GM19043 (cell line): Measurements from ENCODE around the gene FYCO1.

Experiments
- ATAC-seq: cut with Tn5 transposase; IDR thresholded peaks from one replicate; pipeline ENCODE4 v1.9.1; 2021; ENCODE audit warnings: low read depth; ENCODE audit not compliant: unreplicated experiment

Gene FYCO1

DNA sequence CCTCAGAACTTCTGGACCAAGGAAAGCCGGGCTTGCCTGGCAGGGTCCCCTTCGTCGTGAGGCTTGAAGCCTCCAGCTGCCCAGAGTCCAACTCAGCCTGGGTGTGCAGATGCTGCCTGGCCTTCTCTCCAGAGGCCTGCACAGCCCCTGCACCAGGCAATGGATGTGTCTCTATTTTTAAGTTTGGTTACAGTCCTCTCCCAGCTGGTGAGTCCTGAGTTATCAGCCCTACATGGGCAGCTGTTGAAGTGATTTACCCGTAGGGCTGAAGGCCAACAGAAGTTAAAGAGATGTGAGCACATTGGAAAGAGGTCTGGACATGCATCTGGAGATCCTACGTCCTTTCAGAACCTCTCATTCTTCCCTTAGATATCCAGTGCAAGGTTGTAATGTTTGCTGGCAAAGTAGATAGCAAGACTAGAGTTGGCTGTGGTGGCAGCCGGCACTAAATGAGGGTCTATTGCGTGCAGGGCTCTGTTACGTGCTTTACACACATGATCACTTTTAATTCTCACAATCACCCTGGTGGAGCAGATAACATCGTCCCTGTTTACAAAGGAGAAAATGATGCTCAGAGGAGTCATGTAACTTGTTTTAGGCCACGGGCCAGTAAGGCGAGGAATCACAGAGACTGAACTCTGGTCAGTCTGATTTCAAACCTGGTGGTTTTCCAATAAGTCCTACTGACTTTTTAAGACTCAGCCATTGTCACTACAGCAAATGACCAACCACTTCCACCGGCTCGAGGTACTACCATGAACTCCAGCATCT is 9.9 kb downstream of the FYCO1 start:
- no peak for ATAC-seq

DNA sequence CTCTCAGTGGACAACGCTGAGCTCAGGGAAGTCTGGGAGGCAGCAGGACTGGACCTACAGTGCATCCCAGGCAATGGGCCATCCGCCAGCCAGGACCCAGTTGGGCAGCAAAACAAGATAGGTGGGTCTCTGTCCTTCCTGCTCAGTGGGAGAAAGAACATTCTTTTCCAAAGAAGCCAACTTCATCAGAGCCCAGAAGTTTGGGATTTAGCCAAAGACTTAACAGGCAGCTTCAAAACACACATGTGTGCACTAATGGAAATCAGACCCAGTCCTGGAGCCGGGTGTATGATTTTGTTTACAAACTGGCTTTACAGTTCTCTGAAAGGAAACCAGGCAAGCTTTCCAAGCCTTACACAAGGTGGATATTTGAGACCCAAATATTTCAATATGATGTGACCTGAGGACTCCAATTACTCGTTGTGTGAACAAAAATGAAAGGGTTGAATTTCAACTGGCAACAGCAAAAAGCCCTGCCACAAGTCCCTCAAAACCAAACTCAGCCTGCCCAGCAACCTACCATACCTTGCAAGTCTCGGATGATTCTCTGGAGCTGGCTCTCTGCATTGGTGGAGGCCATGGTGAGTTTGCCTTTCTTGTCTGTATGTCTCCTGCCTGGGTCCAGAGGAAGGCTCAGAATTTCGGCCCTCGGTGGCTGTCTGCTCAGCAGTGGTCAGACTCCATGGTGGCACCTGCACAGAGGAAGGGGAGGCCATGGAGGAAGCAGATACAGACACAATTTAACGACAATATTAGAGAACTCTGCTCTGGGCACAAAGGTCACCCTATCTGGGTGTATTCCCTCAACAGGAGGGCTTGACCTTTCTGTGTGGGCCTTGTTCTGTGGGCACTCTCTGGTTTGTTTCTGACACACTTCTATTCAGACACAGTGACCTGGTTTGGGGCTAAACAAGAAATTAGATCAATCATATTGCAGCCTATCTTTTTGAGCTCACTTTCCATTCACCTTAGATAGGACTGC is 11.0 kb downstream of the FYCO1 start:
- no peak for ATAC-seq

DNA sequence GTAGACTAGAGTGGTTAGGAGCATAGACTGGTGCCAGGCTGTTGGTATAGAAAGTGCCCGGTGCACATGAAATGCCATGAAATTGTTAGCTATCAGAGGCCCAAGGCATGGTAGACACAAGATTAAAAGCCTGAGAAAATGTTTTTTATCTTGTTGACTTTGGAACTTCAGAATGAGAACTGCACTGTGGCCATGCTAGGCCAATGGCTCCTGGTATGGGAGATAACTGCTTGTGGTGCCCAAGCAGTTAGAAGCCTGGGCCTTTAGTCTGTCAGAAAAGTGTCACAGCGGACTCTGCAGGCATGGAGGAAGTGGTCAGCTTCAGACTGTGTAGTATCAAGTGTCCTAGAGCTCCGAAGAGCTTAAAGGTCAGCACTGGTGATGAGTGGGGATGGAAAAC is 11.9 kb downstream of the FYCO1 start:
- ATAC-seq, result no peak

DNA sequence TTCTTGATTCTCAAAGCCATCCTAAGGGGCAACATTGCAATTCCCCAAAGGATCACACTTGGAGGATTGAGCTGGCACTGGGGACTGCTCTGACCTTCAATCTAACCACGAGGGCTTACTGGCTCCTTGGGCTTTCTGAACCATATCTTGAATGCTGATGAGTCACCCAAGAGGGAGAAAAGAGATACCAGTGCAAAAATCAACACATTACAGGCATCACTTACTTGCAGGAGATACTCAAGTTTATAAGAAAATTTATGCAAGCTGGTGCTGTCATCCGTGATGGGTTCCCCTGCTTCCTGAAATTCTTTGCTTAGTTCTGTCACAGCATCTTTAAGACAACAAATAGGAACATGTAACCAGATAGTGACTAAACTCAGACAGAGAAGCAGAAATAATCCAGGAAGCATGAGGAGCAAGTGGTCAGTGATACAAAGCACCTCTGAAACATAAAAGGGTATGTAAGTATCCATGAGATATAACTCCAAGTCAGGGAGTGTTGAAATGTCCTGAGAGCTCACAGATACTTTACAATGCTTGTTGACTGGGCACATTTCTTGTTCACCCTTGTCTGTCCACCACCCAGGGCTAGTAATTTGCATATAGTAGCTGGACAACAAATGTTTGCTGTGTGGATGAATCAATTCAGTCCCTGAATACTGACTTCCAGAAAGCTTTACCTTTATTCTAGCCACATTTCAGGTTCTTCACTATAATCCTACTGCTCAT is 14.1 kb downstream of the FYCO1 start:
- ATAC-seq, result no peak

DNA sequence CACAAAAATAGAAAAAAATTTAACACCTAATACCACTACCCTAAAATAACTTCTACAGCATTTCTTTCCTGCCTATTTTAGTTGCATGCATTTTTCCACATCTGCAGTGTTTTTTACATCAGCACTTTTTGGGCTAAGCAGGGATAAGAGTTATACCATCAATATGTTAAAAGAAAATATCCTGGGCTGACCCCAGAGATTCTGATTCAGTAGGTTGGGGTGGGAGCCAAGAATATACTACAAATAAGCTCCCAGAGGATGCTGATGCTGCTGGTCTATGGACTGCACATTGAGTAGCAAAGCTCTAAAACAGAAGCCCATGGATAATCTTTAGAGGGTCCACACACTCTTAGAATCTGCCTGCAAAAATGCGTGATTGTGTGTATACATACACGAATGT is 14.8 kb downstream of the FYCO1 start:
- no peak for ATAC-seq

DNA sequence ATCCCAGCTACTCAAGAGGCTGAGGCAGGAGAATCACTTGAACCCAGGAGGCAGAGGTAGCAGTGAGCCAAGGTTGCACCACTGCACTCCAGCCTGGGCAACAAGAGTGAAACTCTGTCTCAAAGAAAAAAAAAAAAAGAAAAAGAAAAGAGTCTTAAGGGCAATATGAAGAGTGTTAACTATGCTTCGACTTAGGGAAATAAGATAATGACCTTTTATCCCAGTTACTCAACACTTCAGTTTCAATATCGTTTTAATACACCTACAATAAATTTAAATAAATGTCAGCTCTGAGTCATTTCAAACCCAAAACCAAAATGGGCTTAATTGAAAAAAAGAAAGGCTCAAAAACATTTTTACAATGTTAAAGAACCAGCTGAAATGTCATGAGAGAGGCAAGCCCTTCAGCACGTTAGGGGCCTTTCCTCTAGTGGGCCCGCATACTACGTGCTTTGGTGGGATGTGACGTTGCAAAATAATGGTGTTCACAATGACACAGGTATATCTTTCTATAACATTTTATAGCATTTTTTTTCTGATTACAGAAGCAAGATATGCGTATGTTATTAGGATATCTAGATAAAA is 15.3 kb downstream of the FYCO1 start:
- ATAC-seq, result no peak

DNA sequence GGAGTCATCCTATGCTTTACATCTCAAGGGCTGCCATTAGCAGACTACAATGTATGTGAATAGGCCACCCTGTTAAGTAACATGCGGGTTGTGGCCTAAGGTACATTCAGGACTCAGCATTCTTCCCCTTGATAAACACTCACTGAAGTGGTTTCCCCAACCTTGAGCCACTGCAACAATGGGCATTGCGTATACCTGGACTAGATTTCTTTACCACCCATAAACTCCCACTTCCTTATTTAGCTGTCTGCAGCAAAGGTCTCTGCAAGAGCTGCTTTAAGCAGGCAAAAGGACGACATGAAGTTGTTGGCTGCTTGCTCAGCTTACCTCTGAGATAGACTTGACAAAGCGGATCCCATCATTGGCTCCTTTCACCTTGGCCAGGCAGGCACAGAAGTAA is 16.2 kb downstream of the FYCO1 start:
- ATAC-seq, result no peak

DNA sequence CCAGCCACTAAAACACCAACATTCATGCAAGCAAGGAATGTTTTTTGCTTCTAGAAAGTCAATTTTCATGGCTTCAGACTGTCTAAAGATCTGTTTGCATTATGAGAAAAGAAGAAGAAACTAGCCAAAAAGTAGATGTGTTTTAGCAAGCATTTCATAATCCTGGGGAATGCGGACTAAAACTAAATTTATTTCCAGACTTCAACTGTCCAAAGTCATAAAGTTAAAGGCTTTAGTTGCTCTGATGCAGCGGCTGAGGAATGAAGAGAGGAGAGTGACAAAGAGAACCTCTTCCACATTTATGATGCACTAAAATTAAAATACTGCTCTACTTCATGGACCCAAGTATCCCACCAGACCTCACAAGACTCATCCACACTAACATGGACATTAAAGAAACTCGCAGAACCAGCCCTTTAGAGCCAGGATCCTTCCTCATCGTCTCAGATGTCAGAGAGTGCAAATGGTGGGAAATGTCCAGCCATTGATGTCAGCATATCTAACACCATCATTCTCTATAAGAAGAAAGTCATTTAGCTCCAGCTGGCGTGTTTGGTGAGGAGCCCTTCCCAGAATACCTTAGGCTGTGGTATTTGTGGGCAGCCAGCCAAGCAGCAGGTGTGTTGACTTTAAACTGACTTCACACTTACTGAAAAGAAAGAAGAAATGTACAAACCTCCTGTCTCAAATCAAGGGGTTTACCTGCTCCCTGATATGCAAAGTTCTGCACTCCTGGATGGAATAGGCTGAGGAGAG is 17.4 kb downstream of the FYCO1 start:
- no peak for ATAC-seq

DNA sequence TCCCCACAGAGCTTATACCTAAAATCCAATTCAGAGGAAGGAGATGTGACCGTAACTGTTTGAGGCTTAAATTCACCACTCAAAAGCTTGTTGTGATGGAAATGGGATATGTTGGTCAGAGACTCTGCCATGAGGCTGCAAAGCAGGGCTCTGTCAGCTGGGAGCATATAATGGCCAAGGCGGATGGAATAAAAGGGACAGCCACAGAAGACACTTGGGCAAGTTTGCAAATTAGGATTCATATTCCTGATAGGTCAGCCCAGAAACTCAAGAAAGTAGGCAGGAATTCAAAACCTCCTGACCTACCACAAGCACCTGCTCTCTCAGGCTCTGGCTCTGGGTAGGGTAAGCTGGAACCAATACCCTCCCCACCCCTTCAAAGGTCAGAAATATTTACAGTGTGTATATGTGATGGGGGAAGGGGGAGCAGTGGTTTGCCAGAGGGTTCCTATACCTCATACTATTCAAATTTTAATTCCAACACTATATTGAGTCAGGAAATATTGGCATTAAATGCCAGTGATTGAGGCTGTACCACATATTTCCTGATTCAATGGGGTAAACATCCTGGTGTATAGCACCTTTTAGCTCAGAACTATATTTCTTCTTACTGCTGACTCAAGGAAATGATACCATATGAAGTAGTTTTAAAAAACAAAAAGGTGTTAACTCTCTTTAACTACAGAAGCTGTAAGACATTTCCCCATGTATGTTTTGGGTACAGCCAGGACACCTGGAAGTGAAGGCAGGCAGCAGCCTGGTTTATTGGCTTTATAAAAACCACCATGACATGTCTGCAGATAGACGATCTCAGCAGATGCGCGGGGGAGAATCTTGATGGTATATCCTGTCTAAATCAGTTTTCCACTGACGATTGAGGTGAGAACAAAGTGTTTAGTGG is 19.2 kb downstream of the FYCO1 start:
- no peak for ATAC-seq

DNA sequence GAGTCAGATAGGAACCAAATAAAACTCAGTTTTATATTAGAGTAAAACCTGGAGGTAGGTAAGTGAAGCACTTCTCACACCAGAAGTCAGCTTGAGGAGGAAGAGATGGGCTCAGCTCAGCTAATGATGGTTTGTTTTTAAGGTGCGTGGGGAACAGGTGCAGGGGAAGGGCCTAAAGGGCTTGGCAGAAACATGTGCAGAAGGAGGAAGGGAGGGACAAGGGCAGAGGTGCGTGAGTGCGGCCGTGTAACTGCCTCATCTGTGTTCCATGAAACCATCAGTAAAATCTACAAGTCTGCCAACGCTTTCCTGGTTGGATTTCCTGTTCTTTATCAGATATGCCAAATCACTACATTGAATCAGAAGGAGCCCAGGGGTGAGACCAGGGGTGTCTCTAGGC is 19.9 kb downstream of the FYCO1 start:
- no peak for ATAC-seq

DNA sequence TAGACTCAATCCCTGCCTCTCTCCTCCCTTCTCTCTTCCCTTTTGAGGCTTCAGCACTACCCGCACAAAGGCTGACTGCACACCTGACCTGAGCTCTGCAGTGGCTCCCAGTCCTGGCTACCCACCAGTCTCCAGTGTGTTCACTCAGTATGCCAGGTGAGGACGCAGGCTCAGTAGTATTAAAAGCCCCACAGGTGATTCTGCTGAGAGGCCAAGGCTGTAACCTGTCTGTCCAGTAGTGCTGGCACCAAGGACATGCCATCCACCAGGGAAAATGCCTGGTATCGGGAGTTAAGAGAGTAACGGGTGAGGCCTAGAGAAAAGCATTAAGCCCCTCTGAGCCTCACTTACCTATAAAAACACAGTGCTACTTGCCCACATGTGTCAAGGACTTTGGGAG is 20.9 kb downstream of the FYCO1 start:
- no peak for ATAC-seq

DNA sequence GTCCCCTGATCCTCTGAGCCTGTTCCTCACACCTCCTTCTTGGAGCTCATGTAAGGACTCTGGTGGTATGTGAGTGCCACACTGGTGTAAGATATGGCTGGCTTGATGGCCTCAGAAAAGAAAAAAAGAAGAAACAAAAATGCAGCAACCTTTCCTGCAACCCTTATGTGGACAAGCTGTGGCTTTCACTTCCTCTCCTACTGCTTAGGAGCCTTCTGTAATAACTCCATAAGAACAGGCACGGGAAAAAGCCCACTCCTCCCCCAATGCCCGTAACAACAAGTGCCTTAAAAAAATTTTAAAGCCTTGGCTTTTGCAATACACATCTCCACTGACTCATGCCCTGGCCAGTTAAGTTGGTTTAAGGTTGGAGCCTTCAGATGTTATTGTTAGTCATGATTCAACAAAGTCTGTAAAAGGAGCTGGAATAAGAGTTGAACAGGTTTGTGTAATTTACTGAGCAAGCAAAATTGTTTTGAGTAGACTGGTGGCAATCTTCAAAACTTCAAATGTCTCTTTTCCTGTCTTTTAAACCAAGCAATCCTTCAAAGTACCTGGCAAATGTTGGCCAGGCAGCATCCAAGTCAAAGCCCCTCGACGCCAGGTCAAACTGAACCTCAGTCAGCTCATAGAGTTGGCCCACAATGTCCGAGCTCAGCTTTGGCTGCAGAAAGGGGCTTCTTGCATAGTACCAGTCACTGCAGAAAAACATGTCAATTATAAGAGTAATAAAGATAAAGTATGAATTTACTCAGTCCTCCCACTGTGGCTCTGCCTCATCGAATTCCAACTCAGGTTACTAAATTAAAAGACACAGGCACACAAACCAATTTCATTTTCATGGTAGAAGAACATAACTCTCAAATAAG is 22.9 kb downstream of the FYCO1 start:
- no peak for ATAC-seq

DNA sequence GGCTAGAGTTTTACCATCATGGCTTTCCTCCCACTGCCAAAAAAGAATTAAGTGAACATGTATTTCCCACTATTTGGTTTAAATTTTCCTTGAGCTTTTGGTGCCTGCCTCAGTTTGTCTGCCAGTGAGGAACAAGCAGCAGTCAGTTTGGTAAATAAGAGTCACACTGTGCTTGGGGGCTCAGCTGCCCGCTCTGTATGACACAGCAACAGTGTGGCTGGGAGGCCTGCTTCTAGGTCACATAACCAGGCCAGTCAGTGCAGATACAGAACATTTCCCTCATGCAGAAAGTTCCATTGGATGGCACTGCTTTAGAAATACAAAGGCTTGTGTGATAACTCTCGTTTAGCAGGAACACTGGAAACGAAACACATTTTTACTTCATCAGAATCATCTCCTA is 25.7 kb downstream of the FYCO1 start:
- no peak for ATAC-seq

DNA sequence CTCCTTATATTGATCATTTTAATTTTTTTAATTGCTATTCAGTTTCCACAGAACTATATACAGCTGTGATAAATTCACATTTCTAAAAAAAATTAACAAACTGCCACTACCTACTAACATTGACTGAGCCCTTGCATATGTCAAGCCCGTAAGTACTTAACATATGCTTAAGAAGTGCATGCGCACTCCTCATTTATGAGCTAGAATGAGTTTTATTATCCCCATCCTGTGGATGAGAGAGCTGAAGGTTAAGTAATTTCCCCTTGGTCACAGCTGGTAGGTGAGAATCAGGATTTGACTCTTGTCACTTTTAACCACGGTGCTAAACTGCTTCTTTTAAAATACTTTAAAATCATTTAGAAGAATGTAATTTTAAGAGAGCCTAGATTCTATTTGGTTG is 26.5 kb downstream of the FYCO1 start:
- ATAC-seq, result no peak

DNA sequence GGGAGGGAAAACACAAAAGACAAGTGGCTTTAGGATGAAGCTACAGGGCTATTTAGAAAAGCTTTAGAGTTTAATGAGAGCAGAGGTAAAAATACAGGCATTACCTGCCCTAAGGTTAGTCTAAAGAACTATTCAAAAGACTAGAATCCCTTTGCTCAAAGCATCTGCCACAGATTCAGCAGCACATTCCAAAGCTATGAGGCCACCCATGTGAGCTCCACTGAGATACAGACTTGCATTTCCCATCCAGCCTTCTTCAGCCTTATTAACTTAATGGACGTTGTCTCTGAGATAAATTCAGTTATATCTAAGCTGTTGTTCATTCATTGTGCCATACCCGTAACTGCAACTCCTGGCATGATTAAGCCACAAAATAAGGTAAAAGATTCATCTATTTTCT is 26.9 kb downstream of the FYCO1 start:
- ATAC-seq, result no peak

DNA sequence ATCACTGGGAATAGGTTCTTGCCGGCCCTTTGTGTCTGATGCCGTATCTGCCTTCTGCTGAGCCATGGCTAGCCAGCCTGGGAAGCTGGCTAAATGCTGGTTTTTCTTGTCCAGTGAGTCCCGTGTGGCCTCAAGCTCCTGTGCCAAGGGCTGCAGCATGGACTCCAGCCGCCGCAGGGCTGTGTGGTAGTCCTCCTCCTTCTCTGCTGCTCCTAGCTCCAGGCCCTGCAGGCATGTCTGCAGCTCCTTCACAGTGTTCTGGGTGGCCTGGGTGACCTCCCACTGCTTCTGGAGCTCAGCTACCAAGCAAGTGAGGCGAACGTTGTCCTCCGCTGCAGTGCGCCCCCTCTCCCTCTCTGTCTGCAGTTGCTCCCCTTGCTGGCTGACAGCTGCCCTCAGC is 27.5 kb downstream of the FYCO1 start:
- no peak for ATAC-seq

DNA sequence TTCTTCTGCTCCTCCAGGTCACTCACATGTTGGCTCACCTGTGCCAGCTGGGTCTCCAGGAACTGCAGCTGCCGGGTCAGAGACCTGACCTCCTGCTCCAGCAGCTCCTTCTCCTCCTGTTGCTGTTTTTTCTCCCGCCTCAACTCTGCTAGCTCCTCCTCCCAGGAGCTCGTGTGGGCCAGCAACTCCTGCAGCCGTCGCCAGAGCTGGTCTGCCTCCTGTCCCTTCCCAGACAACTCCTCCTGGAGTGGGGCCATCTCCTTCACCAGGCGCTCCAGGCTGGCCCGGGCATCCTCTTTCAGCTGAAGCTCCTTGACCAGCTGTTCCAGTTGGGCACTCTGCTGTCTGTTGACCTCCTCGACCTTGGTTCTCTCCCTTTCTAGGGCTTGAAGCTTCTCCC is 27.9 kb downstream of the FYCO1 start:
- no peak for ATAC-seq
